AG04450 (cell line): ENCODE measurements around the gene EIF1AD. TPM values are rescaled to one million over a fixed set of nuclear protein-coding genes. Genes with fewer than 3 reads are reported as not detected.

Source experiments
- CTCF ChIA-PET: fragments of 300-600, 350-600 bp; formaldehyde crosslinking; extraction: SDS; loops from one replicate; lab custom pipeline; 2022; ENCODE audit warnings: antibody characterized with exemption, inconsistent platforms; lab: Charles Lee
- POLR2A ChIA-PET: fragments of 350-600 bp; formaldehyde crosslinking; extraction: SDS; loops from one replicate; lab custom pipeline; 2021; ENCODE audit warnings: antibody characterized with exemption, inconsistent platforms; lab: Yijun Ruan, JAX
- DNase-seq: peaks from one replicate; pipeline ENCODE4 v3.0.0-alpha.2; 2011; ENCODE audit warnings: low read depth, low spot score
- H3K27ac ChIP-seq: one replicate; pipeline ENCODE4 v1.5.1; 2012; ENCODE audit warnings: low read depth, low read length, control low read depth
- H3K27me3 ChIP-seq: one replicate; pipeline ENCODE4 v1.6.0; 2012; ENCODE audit warnings: low read length; ENCODE audit not compliant: control insufficient read depth, insufficient read depth
- H3K4me3 ChIP-seq: 2 replicates; pipeline ENCODE4 v1.5.1; 2011; ENCODE audit warnings: mild to moderate bottlenecking, low read depth, low read length, control low read depth
- H3K9me3 ChIP-seq: 2 replicates; pipeline ENCODE4 v1.5.1; 2012; ENCODE audit warnings: low read length; ENCODE audit not compliant: control insufficient read depth, insufficient read depth
- CTCF ChIP-seq: IDR thresholded peaks from 2 replicates; pipeline ENCODE4 v1.5.1; 2011; ENCODE audit warnings: low read depth, low read length, control low read depth, inconsistent platforms
- polyA plus RNA-seq: library from polyadenylated mRNA; depleted of rRNA; stranded (reverse); fragments of >200 nt; gene quantifications from 2 replicates; pipeline ENCODE4 v1.2.3, GENCODE V29; 2011

Gene EIF1AD
- polyA plus RNA-seq, 1 experiment = 23.9 TPM

GRCh38 chr11:66042996-66043906 lies 41.3 kb upstream of the EIF1AD start:
- TF ChIP-seq CTCF = no peak
- POLR2A ChIA-PET = interaction anchor here (0.6 kb wide), 1 partner anchor 41 kb away, joined by 6 read pairs; the partner anchor contains the start of genes BANF1 and EIF1AD

GRCh38 chr11:66042227-66042995 lies 40.5 kb upstream of the EIF1AD start:
- no peak for DNase-seq
- ChIA-PET POLR2A (interaction anchor here (0.6 kb wide), 1 partner anchor 40 kb away, joined by 6 read pairs; the partner anchor contains the start of genes BANF1 and EIF1AD), CTCF (interaction anchor here (2.0 to 5.6 kb wide), 2 partner anchors 20 kb away, joined by 7 to 48 read pairs; no protein-coding TSS in a partner anchor)
- H3K27ac ChIP-seq = no peak overlapping the region
- no peak overlapping the region for H3K4me3 ChIP-seq
- peaks cover 11% of the 10 kb centered on the region for H3K27me3 ChIP-seq
- H3K9me3 ChIP-seq = peaks cover 12% of the 10 kb centered on the region
- TF ChIP-seq CTCF = no peak

More at GRCh38 chr11:66042996-66043906, 41.3 kb upstream of the EIF1AD start:
- Histone ChIP-seq H3K27me3 (peaks cover 15% of the 10 kb centered on the region), H3K9me3 (peaks cover 12% of the 10 kb centered on the region), H3K4me3 (no peak overlapping the region), H3K27ac (no peak overlapping the region)
- CTCF ChIA-PET = interaction anchor here (0.7 to 5.6 kb wide), 6 partner anchors 8 to 26 kb away, joined by 3 to 48 read pairs (median 4); partner anchors contain the start of gene SF3B2
- no peak for DNase-seq

- DNase-seq = no peak
- ChIA-PET POLR2A (no interaction called here), CTCF (interaction anchor here (1.0 kb wide), 2 partner anchors 18 to 152 kb away, joined by 4 to 7 read pairs; partner anchors contain the start of gene FIBP)
- Histone ChIP-seq H3K9me3 (peaks cover 12% of the 10 kb centered on the region), H3K4me3 (no peak overlapping the region), H3K27me3 (peaks cover 15% of the 10 kb centered on the region), H3K27ac (no peak overlapping the region)
- TF ChIP-seq CTCF = no peak
Observed at GRCh38 chr11:66039765-66040164, 37.8 kb upstream of the EIF1AD start.

GRCh38 chr11:66037327-66037726 lies 35.4 kb upstream of the EIF1AD start:
- no peak overlapping the region for H3K27ac ChIP-seq
- TF ChIP-seq CTCF = no peak
- ChIA-PET CTCF (interaction anchor here (1.1 to 3.6 kb wide), 2 partner anchors 14 to 30 kb away, joined by 3 to 15 read pairs; no protein-coding TSS in a partner anchor), POLR2A (no interaction called here)
- H3K9me3 ChIP-seq = no peaks in the 10 kb centered on the region
- no peak overlapping the region for H3K4me3 ChIP-seq
- H3K27me3 ChIP-seq = peaks cover 14% of the 10 kb centered on the region
- no peak for DNase-seq
